ENCODE results near the gene MALRD1. TPM values are rescaled to one million over a fixed set of nuclear protein-coding genes. Genes with fewer than 3 reads are reported as not detected.

The MALRD1 gene
- total and polyA plus RNA-seq, 2 donors from 2014 or later, result 2.0 to 2.4 TPM

- Histone ChIP-seq H3K9ac (ENCODE audit: low read length in 3 of 3) (no peak overlapping the region), H3K36me3 (ENCODE audit: control insufficient read depth in 2 of 3, insufficient read depth in 3 of 3, low read length in 3 of 3) (no peaks in the 10 kb centered on the region), H3K9me3 (ENCODE audit: control insufficient read depth in 2 of 3, insufficient read depth in 1 of 3, low read length in 3 of 3) (no peaks in the 10 kb centered on the region), H3K27me3 (ENCODE audit: control insufficient read depth, insufficient read depth, low read length) (no peaks in the 10 kb centered on the region), H3K4me1 (ENCODE audit: control insufficient read depth in 2 of 3, insufficient read depth in 2 of 3, low read depth in 1 of 3, low read length in 3 of 3) (no peaks in the 10 kb centered on the region), H3K27ac (ENCODE audit: low read depth in 2 of 2, low read length in 2 of 2) (no peak overlapping the region), H3K4me3 (ENCODE audit: low read length in 3 of 3) (no peak overlapping the region)
- no peak for FAIRE-seq
- intact Hi-C loops (cut with DNase I), result no loop called here
- TF ChIP-seq CTCF (IDR thresholded peaks at IDR 0.05; ENCODE audit: borderline replicate concordance, extremely low read depth, insufficient read depth), result no peak
- DNase-seq, result peak in 2 of 5 donors; percentile 12 to 39
Observed at GRCh38 chr10:19041171-19041570, 7.4 kb upstream of the MALRD1 start.

GRCh38 chr10:19043431-19043830 lies 5.2 kb upstream of the MALRD1 start:
- intact Hi-C loops (cut with DNase I), result no loop called here
- FAIRE-seq, result no peak

GRCh38 chr10:19046679-19047078 lies 1.9 kb upstream of the MALRD1 start:
- FAIRE-seq (no peak), DNase-seq (no peak)
- intact Hi-C loops (cut with DNase I), result no loop called here
- Histone ChIP-seq H3K4me3 (ENCODE audit: low read length in 3 of 3) (no peak overlapping the region), H3K36me3 (ENCODE audit: control insufficient read depth in 2 of 3, insufficient read depth in 3 of 3, low read length in 3 of 3) (no peaks in the 10 kb centered on the region), H3K27ac (ENCODE audit: low read depth in 2 of 2, low read length in 2 of 2) (no peak overlapping the region), H3K27me3 (ENCODE audit: control insufficient read depth, insufficient read depth, low read length) (no peaks in the 10 kb centered on the region), H3K4me1 (ENCODE audit: control insufficient read depth in 2 of 3, insufficient read depth in 2 of 3, low read depth in 1 of 3, low read length in 3 of 3) (no peaks in the 10 kb centered on the region), H3K9me3 (ENCODE audit: control insufficient read depth in 2 of 3, insufficient read depth in 1 of 3, low read length in 3 of 3) (no peaks in the 10 kb centered on the region), H3K9ac (ENCODE audit: low read length in 3 of 3) (no peak overlapping the region)
- TF ChIP-seq CTCF (IDR thresholded peaks at IDR 0.05; ENCODE audit: borderline replicate concordance, extremely low read depth, insufficient read depth), result no peak

More at GRCh38 chr10:19043431-19043830, 5.2 kb upstream of the MALRD1 start:
- Histone ChIP-seq H3K4me3 (ENCODE audit: low read length in 3 of 3) (no peak overlapping the region), H3K9me3 (ENCODE audit: control insufficient read depth in 2 of 3, insufficient read depth in 1 of 3, low read length in 3 of 3) (no peaks in the 10 kb centered on the region), H3K27me3 (ENCODE audit: control insufficient read depth, insufficient read depth, low read length) (no peaks in the 10 kb centered on the region), H3K36me3 (ENCODE audit: control insufficient read depth in 2 of 3, insufficient read depth in 3 of 3, low read length in 3 of 3) (no peaks in the 10 kb centered on the region), H3K4me1 (ENCODE audit: control insufficient read depth in 2 of 3, insufficient read depth in 2 of 3, low read depth in 1 of 3, low read length in 3 of 3) (no peaks in the 10 kb centered on the region), H3K9ac (ENCODE audit: low read length in 3 of 3) (no peak overlapping the region), H3K27ac (ENCODE audit: low read depth in 2 of 2, low read length in 2 of 2) (no peak overlapping the region)
- peak in 1 of 5 donors; percentile 2 for DNase-seq
- no peak for TF ChIP-seq CTCF (IDR thresholded peaks at IDR 0.05; ENCODE audit: borderline replicate concordance, extremely low read depth, insufficient read depth)

- no peaks in the 10 kb centered on the region for H3K4me1 ChIP-seq (ENCODE audit: control insufficient read depth in 2 of 3, insufficient read depth in 2 of 3, low read depth in 1 of 3, low read length in 3 of 3)
- no peak overlapping the region for H3K27ac ChIP-seq (ENCODE audit: low read depth in 2 of 2, low read length in 2 of 2)
- FAIRE-seq (no peak), DNase-seq (peak in 3 of 5 donors; percentile 28 to 67 (median 59))
- no peaks in the 10 kb centered on the region for H3K36me3 ChIP-seq (ENCODE audit: control insufficient read depth in 2 of 3, insufficient read depth in 3 of 3, low read length in 3 of 3)
- H3K9me3 ChIP-seq (ENCODE audit: control insufficient read depth in 2 of 3, insufficient read depth in 1 of 3, low read length in 3 of 3), result no peaks in the 10 kb centered on the region
- TF ChIP-seq CTCF (IDR thresholded peaks at IDR 0.05; ENCODE audit: borderline replicate concordance, extremely low read depth, insufficient read depth), result no peak
- H3K27me3 ChIP-seq (ENCODE audit: control insufficient read depth, insufficient read depth, low read length), result no peaks in the 10 kb centered on the region
- intact Hi-C loops (cut with DNase I), result no loop called here
- H3K9ac ChIP-seq (ENCODE audit: low read length in 3 of 3), result no peak overlapping the region
- no peak overlapping the region for H3K4me3 ChIP-seq (ENCODE audit: low read length in 3 of 3)
Observed at GRCh38 chr10:19048891-19049290, 290 bp downstream of the MALRD1 start.

All from kidney (tissue), 14 donors.